HG03558 (cell line): Measurements from ENCODE around the gene TRIM37.
"Not testable (repeated sequence)": the region's sequence is repeated elsewhere in the genome, so short reads cannot be mapped to it uniquely, and the experiment has no call there.

Experiments used
- ATAC-seq: cut with Tn5 transposase; IDR thresholded peaks from one replicate; pipeline ENCODE4 v1.9.1; 2021; ENCODE audit warnings: moderate number of reproducible peaks; ENCODE audit not compliant: unreplicated experiment; ENCODE audit errors: extremely low read depth

The TRIM37 gene

DNA sequence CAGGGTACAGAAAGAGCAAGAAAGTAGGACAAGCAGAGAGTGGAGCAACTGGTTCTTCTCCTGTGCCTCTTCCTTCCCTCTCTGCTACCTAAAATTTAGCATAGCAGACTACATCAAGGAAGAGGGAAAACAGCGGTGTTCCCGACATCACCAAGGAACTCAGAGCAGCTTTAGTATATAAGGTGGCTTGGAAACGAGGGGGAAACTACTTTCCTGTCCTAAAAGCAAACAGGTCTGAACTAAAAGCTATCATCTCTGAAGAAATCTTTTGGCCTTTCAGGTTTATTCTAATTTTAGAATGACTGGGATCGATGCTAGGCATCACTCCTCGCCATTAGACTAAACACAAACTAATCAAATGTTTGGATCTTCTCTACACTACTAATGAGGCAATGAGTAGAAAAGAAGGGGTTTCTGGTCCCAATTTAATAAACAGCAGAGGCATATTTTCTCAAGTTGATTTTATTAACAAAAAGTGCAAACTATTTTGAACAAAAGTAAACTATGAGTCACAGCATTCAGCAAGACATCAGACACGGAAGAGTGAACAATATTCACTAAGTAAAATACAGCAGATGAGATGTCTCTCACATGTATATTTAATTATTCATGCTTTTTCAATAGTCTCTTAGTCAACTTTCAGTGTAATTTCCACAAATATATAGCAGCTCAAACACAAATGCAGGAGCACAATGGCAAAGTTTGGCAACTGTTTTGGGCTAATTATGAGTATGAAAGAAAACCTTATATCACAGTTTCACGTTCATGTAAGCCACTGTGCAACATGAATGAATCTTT, 108.7 kb downstream of the TRIM37 start:
- no peak for ATAC-seq

DNA sequence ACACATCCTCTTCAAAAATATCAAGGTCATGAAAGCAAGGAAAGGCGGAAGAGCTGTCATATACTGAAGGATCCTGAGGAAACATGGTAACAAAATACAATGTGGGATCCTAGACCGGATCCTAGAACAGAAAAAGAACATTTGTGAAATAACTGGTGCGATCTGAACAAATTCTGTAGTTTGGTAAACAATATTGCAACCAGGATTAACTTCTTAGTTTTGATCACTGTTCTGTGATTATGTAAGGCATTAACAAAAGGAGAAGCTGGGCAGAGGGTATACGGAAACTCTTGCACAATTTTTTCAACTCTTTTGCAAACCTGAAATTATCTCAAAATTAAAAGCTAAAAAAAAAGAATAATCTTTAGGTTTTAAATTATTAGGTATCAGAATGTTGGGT, 109.7 kb downstream of the TRIM37 start:
- no peak for ATAC-seq

DNA sequence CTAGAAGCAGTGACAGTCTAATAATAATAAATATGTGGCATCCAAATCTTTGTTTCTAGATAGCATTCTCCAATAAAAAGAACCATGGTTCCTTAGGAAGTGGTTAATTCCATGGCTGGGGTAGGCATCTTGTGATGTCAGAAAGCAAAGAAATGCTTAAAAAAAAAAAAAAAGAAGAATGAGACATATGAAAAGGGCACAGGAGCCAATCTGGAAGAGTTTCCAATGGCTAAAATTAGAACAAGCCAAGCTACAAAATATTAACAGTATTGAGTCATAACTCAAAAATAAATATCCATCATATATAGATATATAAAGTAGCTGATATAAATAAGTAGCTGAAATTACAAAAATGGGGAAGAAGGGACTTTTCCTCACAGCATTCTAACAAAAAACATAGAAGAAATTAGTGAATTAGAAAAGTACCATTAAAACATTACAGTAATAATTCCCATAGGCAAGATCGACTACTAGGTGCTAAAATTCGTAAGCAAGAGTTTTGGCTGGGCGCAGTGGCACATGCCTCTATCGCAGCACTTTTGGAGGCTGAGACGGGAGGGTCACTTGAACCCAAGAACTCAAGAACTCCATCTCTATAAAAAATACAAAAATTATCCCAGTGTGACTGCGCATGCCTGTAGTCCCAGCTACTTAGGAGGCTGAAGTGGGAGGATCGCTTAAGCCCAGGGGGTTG, 111.3 kb downstream of the TRIM37 start:
- ATAC-seq = no peak

DNA sequence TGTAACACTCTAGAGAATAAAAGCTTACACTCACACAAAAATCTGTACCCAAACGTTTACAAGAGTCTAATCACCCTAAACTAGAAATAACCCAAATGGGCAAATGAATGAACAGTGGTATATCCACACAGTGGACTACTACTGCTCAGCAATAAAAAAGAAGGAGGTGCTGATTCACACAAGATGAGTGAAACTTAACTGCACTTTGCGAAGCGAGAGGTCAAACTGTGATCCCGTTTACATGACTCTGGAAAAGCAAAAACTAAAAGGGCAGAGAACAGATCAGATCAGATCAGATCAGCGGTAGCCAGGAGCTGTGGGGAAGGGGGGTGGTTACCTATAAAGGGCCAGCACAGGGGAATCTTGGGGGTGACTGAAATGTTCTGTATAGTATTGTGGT, 113.4 kb downstream of the TRIM37 start:
- no peak for ATAC-seq

DNA sequence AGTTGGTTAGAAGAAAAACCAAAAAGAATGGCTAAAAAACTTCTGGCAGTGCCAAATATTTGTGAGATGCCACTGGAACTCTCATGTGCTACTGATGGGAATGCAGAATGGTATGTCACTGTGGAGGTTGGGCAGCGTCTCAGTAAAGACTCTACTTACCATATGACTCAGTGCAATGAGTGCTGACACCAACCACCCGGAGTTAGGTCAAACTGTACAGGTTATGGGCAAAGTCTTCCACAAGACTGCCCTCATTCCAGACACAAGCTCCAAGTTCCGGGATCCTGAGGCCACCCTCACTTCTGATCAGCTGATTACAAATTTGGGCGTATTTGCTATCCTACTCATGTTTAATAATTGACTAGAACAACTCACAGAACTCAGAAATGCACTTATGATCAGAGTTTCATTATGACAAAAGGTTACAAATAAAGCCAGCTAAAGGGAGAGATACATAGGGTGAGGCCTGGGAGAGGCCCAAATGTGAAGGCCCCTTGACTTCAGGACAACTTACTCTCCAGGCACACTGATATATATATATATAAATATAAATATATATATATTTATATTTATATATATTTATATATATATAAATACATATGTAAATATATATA, 114.9 kb downstream of the TRIM37 start:
- ATAC-seq = no peak

DNA sequence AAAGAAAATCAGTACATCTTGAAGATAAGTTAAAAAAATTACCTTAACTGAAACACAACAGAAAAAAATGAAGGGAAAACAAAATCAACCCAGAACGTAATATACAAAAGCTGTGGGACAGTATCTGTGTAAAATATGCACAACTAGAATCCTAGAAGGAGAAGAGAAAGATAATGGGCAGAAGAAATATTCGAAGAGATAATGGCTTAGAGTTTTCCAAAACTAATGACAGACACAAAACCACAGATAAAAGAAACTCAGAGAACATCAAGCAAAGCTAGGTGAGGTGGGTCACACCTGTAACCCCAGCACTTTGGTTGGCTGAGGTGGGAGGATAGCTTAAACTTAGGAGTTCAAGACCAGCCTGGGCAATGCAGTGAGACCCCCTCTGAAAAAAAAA, 117.1 kb downstream of the TRIM37 start:
- ATAC-seq = no peak

DNA sequence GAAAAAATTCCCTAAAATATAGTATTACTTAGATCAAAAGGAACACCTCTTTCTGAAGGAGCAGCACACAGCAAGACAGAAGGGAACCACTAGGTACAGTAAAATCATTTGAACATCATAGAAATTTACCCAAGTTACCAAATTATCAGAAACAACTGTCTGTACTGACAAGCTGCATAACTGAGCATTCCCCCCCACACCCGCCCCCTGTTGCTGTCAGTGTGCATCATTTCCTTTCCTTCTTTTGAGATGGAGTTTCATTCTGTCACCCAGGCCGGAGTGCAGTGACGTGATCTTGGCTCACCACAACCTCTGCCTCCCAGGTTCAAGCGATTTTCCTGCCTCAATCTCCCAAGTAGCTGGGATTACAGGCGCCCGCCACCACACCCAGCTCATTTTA, 120.7 kb downstream of the TRIM37 start:
- no peak for ATAC-seq

DNA sequence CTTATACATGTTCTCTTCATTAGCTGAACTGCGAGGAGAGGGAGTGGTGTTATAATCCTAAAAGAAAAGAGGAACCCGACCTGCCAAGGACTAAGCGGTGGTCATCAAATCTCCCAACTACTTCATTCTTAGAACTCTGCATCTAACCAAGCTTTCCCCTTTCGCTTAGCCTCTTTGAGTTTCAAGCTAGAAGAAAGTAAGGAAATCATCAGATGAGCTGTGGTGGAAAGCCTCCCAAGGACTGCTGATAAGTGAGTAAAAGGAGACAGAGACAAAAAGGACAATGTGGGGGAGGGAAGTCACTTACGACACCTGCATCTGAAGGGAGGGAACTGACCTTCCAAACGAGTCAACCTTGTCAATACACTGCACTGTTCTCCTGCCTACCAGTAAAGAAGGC, 121.3 kb downstream of the TRIM37 start:
- no peak for ATAC-seq

DNA sequence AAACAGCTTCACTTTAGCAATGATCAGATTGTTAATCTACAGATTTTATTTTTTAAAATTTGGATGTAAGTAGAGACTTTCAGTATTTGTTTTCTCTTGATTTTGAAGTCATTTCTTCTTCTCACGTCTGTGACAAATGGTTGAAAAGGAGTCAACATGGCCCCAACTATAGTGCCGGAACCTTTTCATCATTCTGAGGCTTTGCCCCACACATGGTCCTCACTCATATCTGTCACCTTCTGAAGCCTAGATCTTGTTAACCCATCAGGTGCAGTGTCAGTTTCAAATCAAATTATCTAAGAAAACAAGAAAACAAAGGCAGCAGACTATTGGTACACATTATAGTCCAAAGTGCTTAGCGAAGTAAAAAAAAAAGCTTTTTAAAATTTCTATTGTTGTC, 124.1 kb downstream of the TRIM37 start:
- no peak for ATAC-seq

DNA sequence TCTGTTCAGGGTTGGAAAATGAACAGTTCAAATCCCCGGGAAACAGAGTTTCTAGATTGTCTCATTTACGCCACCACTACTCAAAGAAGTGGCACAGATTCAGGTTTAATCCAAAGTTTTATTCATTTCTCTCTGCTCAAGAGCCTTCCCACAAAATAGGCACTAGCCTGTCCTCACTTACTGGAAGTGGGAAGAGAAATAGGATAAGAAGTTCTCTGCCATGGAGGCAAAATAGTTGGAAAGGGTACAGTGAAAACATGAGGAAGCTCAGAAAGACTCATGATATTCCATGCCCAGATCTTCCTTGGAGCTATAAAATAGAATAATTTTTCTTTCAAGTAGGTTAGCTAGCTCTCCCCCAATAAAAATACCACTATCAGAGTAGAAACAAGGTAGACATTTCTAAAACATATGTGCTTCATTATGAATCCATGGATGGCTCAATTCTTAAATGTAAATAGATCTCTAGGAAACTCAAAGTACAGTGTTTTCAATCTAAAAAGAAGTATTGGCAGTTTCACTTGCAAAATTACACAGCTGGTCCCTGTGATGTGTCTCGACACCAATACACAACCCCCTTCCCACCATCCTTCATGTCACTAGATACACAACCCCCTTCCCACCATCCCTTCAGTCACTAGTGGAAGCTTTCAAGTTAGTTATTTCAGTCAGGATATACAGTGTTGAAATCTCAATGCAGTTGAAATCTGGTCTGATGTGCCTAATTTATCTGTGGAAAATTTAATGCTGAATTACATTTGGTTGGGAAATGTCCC, 125.8 kb downstream of the TRIM37 start:
- no peak for ATAC-seq

DNA sequence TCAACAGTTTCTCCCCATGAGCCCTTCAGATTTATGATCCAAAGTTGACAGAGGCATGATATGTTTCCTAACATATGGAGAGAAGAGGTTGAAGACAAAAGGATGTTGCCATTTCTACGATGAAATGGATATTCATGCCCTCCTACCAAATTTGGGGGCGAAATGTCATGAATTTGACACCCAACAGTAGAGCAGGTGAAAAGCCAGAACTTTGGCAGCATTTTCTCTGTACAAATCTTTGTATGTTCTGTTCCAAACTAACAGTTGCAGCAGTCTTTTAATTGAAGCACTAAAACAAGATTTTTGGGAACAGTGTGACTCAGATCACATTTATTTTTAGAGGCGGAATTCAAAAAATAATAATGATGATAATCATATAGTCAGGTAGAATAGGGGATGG, 130.1 kb downstream of the TRIM37 start:
- no peak for ATAC-seq

DNA sequence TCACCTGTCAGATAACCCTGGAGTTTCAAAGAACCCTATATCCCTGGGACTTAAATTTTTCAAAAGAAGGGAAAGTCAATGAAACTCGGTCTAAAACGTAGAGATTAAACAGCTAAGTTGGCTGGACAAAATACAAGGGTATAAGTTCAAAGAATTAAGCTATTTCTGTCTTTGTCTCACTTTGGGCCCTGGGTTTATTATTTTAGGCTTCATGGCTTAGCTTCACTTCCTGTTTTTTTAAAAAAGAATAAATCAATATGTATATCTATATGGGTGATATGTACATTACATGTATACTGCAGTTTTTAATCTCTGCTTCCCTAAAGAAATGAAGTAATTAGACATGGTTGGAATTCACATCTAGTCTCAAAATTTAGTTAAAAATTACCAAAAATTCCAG, 132.3 kb downstream of the TRIM37 start:
- no peak for ATAC-seq

DNA sequence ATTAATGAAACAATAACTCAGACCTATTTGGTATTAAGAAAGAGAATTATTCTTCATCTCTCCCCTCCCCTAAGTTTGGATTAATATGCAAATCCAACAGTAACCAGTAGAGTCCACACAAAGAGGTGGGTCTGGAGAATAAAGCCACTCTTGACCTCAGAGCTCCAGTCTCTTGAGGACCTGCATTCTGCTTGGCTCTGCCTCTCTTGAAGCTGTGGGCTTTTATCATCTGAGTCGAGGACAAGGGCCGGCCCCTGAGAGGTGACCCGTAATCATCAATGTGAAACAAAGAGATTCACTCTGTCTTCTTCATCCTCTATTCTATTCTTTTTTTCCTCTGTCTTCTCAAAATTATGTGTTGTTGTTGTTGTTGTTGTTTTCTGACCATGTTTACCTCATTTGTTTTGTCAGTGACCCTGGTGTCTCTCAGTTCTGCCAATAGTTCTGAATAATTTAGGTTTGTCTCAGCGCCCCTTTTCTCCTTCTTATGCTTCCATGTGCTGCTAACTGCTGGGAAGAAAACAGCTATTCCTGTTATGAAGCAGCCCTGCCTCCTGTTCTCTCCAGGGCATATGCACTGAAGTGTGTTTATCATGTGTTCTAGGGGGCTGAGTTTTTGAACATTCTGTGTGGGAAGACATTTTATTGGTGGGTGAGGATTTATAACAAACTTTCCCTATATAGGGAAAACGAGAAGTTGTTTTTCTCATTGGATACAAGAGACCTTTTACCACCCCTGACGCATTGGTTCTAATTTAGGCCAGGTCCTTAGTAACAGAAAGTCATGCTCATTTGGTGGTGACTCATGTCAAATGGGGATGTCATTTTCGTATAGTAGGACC, 135.8 kb downstream of the TRIM37 start:
- ATAC-seq = no peak

DNA sequence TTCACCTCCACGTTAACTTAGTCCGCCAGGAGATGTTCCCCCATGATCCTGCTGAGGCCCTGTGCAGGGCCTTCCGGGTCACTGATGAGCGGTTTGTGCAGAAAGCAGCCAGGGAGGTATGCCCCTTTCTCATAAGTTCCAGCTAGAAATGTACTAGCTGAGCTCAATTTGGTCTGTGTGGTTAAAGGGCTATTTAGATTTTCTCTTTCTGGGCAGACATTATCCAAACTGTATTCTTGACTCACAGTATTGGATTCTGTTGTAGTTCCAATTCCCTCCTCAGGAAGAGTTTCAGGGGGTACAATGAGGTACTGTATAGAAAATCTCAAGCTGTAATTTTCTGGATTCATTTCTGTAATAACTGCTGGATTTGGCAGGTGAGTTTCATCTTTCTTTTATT, 137.1 kb downstream of the TRIM37 start:
- no peak for ATAC-seq

DNA sequence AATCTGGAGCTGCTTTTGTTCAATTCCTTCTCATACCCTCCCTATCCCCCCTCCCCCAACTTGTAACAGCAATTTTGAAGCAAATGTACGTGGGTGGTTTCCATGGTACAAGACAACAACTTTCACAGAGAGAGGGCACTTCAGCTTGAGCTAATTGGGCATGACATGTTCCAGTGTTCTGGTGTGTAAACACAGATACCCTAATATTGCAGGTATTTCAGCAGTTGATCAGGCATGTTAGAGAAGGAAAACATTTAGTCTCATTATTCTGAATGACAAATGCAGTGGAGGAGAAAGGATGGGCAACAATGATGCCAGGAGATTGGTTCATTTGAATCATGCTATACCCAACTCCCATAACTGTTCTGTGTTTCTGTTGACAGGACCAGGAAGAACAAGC, 137.5 kb downstream of the TRIM37 start:
- no peak for ATAC-seq

DNA sequence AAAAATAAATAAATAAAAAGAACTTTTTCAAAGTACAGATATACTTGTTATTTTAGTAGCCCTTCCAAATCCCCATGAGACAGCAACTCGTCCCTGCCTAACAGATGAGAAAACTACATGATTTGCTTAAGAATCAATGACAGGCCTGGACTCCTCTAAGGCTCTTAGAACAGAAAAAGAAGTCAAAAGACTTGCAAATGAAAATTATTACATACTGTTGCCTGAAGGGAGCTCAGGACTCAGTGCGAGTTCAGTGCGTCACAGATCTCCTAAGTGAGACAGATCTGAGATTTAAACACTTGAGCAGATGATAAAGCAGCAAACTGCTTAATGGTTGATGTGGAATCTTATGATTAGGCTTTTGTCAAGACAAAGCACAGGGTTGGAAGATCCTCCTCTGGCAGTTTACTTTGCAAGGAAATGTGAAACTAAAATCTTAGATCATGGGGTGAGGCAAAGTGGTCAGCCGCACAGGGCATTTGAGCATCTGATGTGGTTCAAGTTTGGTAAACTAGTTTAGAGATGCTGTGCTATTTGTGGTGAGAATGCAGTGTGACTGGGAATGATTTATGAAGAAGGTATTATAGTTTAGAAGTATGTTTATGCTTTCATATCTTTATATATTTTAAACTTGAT, 138.1 kb downstream of the TRIM37 start:
- ATAC-seq = no peak

DNA sequence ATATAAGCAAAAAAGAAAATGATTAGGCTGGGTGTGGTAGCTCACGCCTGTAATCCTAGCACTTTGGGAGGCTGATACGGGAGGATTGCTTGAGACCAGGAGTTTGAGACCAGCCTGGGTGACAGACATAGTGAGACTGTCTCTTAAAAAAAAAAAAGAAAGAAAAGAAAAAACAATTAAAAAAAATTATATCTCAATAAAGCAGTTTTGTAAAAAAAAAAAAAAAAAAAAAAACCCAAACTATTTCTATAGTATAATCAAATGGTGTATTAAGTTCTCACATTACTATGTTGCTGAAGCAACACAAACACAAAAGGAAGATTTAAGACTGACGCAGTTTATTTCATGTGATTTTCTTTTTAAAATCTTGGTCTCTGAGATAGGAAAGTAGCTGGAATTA, 140.5 kb downstream of the TRIM37 start:
- ATAC-seq = no peak

DNA sequence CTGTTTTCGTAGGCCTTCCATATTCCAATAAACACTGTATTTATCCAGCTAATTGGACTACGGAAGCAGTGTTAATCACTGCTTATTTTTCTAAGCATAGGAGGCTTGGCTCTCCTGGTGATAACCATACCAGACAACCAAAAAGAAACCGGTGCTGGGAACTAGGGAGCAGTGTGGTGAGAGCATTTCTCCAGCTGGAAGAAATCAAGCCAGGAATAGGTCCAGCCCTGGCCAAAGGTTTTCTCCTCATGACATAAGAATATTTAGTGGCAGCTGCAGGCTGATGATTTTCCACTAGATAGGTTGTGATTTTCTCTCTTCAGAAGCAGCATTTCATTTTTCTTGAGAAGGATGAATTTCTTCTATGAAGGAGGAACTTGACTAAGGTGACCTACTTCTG, 141.5 kb downstream of the TRIM37 start:
- no peak for ATAC-seq

DNA sequence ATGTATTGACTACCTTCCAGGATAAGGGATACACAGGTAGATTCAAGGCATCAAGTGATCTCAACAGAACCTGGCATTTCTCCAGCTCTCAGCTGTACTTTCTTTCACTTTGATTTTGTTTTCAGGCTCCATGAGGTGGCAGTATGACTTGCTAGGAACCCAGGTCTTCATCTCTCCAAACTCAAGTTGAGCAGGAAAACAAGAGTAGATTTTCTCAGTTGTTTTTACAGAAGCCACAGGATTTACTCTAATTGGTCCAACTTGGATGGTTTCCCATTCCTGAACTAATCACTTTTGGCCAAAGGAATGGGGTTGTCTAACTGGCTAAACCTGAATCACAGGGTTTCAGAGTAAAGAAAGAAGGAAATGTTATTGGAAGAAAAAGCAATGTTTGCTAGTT, 146.6 kb downstream of the TRIM37 start:
- no peak for ATAC-seq

DNA sequence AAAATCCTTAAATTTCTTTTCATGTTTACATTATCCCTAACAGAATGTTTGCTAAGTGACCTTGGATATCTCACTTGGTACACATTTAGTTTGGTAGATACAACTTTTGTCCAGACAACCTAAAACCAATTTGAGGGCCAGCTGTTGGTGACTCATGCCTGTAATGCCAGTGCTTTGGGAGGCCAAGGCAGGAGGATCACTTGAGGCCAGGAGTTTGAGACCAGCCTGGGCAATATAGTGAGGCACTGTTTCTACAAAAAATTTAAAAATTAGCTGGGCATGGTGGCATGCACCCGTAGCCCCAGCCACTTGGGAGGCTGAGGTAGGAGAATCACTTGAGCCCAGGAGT, 149.0 kb downstream of the TRIM37 start:
- not testable (repeated sequence) for ATAC-seq
